H1 (cell line): ENCODE measurements around the gene TBCE. TPM values are rescaled to one million over a fixed set of nuclear protein-coding genes. Genes with fewer than 3 reads are reported as not detected.

Experiments
- CTCF ChIA-PET: fragments of 300-600 bp; sonication (Branson Sonifier 250); formaldehyde crosslinking; loops from one replicate; lab custom pipeline; 2021; ENCODE audit not compliant: partially characterized antibody; lab: Charles Lee
- POLR2A ChIA-PET: fragments of 300-600 bp; sonication (Branson Sonifier 250); formaldehyde crosslinking; loops from one replicate; lab custom pipeline; 2021; ENCODE audit warnings: inconsistent platforms; ENCODE audit not compliant: partially characterized antibody; lab: Charles Lee
- DNase-seq, 2 experiments: peaks; one replicate each; pipeline versions ENCODE4 v3.0.0 to v3.0.0-alpha.2; 2010 to 2022; ENCODE audit warnings: low spot score in 2 of 2, low read depth in 1 of 2, mixed read lengths in 1 of 2
- FAIRE-seq: peaks from 2 replicates; lab custom pipeline; 2011; peaks lifted over from hg19 to GRCh38; lab: Jason Lieb, UNC
- H2AFZ ChIP-seq: 2 replicates; pipeline ENCODE4 v1.8.1; 2012; ENCODE audit warnings: low read length, inconsistent platforms
- H2AK5ac ChIP-seq: 2 replicates; pipeline ENCODE4 v1.6.1; 2013; ENCODE audit warnings: low read depth, low read length
- H2BK120ac ChIP-seq: replicated peaks from 2 replicates; pipeline ENCODE3; 2013; ENCODE audit warnings: low read depth, low read length, inconsistent platforms
- H2BK12ac ChIP-seq: 2 replicates; pipeline ENCODE4 v1.6.1; 2013; ENCODE audit warnings: low read depth, low read length
- H2BK15ac ChIP-seq: 2 replicates; pipeline ENCODE4 v1.6.1; 2013; ENCODE audit warnings: low read length
- H2BK20ac ChIP-seq: 2 replicates; pipeline ENCODE4 v1.6.1; 2013; ENCODE audit warnings: low read length
- H2BK5ac ChIP-seq: 2 replicates; pipeline ENCODE4 v1.6.1; 2013; ENCODE audit warnings: low read depth, low read length
- H3K14ac ChIP-seq: 2 replicates; pipeline ENCODE4 v1.6.1; 2013; ENCODE audit warnings: inconsistent platforms; ENCODE audit not compliant: insufficient read length
- H3K18ac ChIP-seq: 2 replicates; pipeline ENCODE4 v1.6.1; 2013; ENCODE audit warnings: low read length; ENCODE audit errors: extremely low read depth
- H3K23ac ChIP-seq: 2 replicates; pipeline ENCODE4 v1.6.1; 2013; ENCODE audit warnings: inconsistent platforms; ENCODE audit not compliant: insufficient read length
- H3K23me2 ChIP-seq: 2 replicates; pipeline ENCODE4 v1.6.1; 2013; ENCODE audit warnings: low read depth, low read length
- H3K27ac ChIP-seq: 2 replicates; pipeline ENCODE4 v1.6.1; 2011; ENCODE audit warnings: low read depth, low read length, inconsistent platforms
- H3K27me3 ChIP-seq, 4 experiments: replicated peaks in 1 of 4; 1 replicate in 1 of 4; 2 replicates in 3 of 4; pipeline versions ENCODE4 v1.6.1 to v1.8.1; 2011 to 2013; ENCODE audit warnings: low read length in 3 of 4, mild to moderate bottlenecking in 3 of 4, inconsistent platforms in 2 of 4, mixed read lengths in 2 of 4, moderate library complexity in 1 of 4; ENCODE audit not compliant: control insufficient read depth in 3 of 4, insufficient read depth in 3 of 4; ENCODE audit errors: extremely low read depth in 1 of 4
- H3K36me3 ChIP-seq, 4 experiments: 2 replicates each; pipeline versions ENCODE4 v1.6.1 to v1.8.1; 2011 to 2013; ENCODE audit warnings: mild to moderate bottlenecking in 4 of 4, low read length in 3 of 4, moderate library complexity in 2 of 4, control low read depth in 1 of 4, inconsistent platforms in 1 of 4; ENCODE audit not compliant: insufficient read depth in 4 of 4, control insufficient read depth in 2 of 4
- H3K4ac ChIP-seq: replicated peaks from 2 replicates; pipeline ENCODE3; 2013; ENCODE audit warnings: low read length, low read depth, mixed read lengths, inconsistent platforms; ENCODE audit not compliant: insufficient read length
- H3K4me1 ChIP-seq, 4 experiments: replicated peaks in 1 of 4; 1 replicate in 1 of 4; 2 replicates in 3 of 4; pipeline versions ENCODE4 v1.6.1 to v1.8.1; 2011 to 2013; ENCODE audit warnings: low read length in 3 of 4, inconsistent platforms in 2 of 4, mixed read lengths in 1 of 4; ENCODE audit not compliant: insufficient read depth in 4 of 4, control insufficient read depth in 3 of 4
- H3K4me2 ChIP-seq, 2 experiments: 2 replicates each; pipeline versions ENCODE4 v1.6.1 to v1.8.1; 2011 to 2013; ENCODE audit warnings: low read depth in 2 of 2, low read length in 2 of 2, control low read depth in 1 of 2, inconsistent platforms in 1 of 2, mild to moderate bottlenecking in 1 of 2; ENCODE audit not compliant: insufficient read depth in 1 of 2
- H3K4me3 ChIP-seq, 4 experiments: fragments of 200-600, 300-600 bp in 1 of 4; sonication (generic), shearing (Covaris generic), sonication (Bioruptor Twin) in 1 of 4; 2 replicates each; pipeline versions ENCODE4 v1.5.1 to v1.8.1; 2011 to 2016; ENCODE audit warnings: low read length in 4 of 4, low read depth in 3 of 4, control low read depth in 2 of 4, inconsistent platforms in 2 of 4, mild to moderate bottlenecking in 2 of 4, mixed read lengths in 1 of 4, moderate library complexity in 1 of 4; ENCODE audit not compliant: insufficient read depth in 2 of 4; ENCODE audit errors: extremely low read depth in 1 of 4
- H3K56ac ChIP-seq: replicated peaks from 2 replicates; pipeline ENCODE3; 2013; ENCODE audit warnings: low read depth, mild to moderate bottlenecking, mixed read lengths, low read length, inconsistent platforms; ENCODE audit not compliant: insufficient read length
- H3K79me1 ChIP-seq: 2 replicates; pipeline ENCODE4 v1.6.1; 2013; ENCODE audit warnings: low read depth, low read length, control low read depth
- H3K79me2 ChIP-seq, 2 experiments: 2 replicates each; pipeline versions ENCODE4 v1.6.1 to v1.8.1; 2012 to 2013; ENCODE audit warnings: low read length in 2 of 2, mild to moderate bottlenecking in 2 of 2, inconsistent platforms in 1 of 2; ENCODE audit not compliant: insufficient read depth in 2 of 2, control insufficient read depth in 1 of 2
- H3K9ac ChIP-seq, 4 experiments: replicated peaks in 1 of 4; 1 replicate in 1 of 4; 2 replicates in 3 of 4; pipeline versions ENCODE4 v1.6.1 to v1.8.1; 2011 to 2013; ENCODE audit warnings: low read depth in 3 of 4, low read length in 3 of 4, control low read depth in 2 of 4, mild to moderate bottlenecking in 2 of 4, moderate library complexity in 2 of 4, inconsistent platforms in 1 of 4; ENCODE audit errors: extremely low read depth in 1 of 4
- H3K9me3 ChIP-seq, 2 experiments: 2 replicates each; pipeline versions ENCODE4 v1.6.1 to v1.8.1; 2012 to 2013; ENCODE audit warnings: mild to moderate bottlenecking in 2 of 2, moderate library complexity in 2 of 2, control low read depth in 1 of 2, inconsistent platforms in 1 of 2, low read depth in 1 of 2, low read length in 1 of 2, mixed read lengths in 1 of 2; ENCODE audit not compliant: insufficient read depth in 2 of 2
- H4K20me1 ChIP-seq, 2 experiments: replicated peaks in 1 of 2; 2 replicates each; pipeline versions ENCODE3 to v1.8.1; 2011 to 2013; ENCODE audit warnings: inconsistent platforms in 2 of 2, low read length in 2 of 2, mild to moderate bottlenecking in 1 of 2; ENCODE audit not compliant: insufficient read depth in 2 of 2, control insufficient read depth in 1 of 2
- H4K5ac ChIP-seq: 2 replicates; pipeline ENCODE4 v1.6.1; 2013; ENCODE audit warnings: low read length, low read depth, mixed read lengths, inconsistent platforms; ENCODE audit not compliant: insufficient read length
- H4K8ac ChIP-seq: 2 replicates; pipeline ENCODE4 v1.8.0; 2013; ENCODE audit warnings: mild to moderate bottlenecking, moderate library complexity, low read length, inconsistent platforms; ENCODE audit not compliant: insufficient read depth; ENCODE audit errors: extremely low read depth
- H4K91ac ChIP-seq: replicated peaks from 2 replicates; pipeline ENCODE3; 2013; ENCODE audit warnings: low read length, mixed read lengths, inconsistent platforms; ENCODE audit not compliant: insufficient read length
- BACH1 ChIP-seq: IDR thresholded peaks from 2 replicates; pipeline ENCODE4 v1.6.1; 2012; ENCODE audit warnings: low read length, improper control_type of control experiment
- HDAC6 ChIP-seq: IDR thresholded peaks from one replicate; pipeline ENCODE4 v1.7.1; 2012; ENCODE audit warnings: low read depth, mild to moderate bottlenecking, inconsistent platforms, low read length, moderate library complexity
- KDM5A ChIP-seq: fragments of 200-600 bp; IDR thresholded peaks from 2 replicates; pipeline ENCODE4 v1.7.1; 2012; ENCODE audit warnings: mild to moderate bottlenecking, low read length, inconsistent platforms, mixed read lengths
- NRF1 ChIP-seq: IDR thresholded peaks from 2 replicates; pipeline ENCODE4 v1.6.1; 2011; ENCODE audit warnings: mild to moderate bottlenecking, low read depth, low read length, improper control_type of control experiment
- WGBS, 2 experiments: shearing (Covaris generic) in 1 of 2; methylation state at CpG; one replicate each; pipeline versions ENCODE4 v1.1.6 to v1.1.7; 2013 to 2015; ENCODE audit warnings: low lambda C conversion rate in 2 of 2, mixed read lengths in 2 of 2, inconsistent platforms in 1 of 2, low coverage in 1 of 2, missing lambda C conversion rate in 1 of 2; ENCODE audit not compliant: insufficient replicate concordance in 2 of 2, insufficient coverage in 1 of 2, insufficient read length in 1 of 2; ENCODE audit errors: extremely low coverage in 1 of 2, missing lambda C conversion rate in 1 of 2; 5-methylcytosine and 5-hydroxymethylcytosine counted together
- polyA plus RNA-seq, 7 experiments: library from polyadenylated mRNA; depleted of rRNA in 3 of 7; stranded (reverse) in 5 of 7; unstranded in 2 of 7; fragments of >200 nt in 5 of 7; fragments of 200-250 nt in 2 of 7; gene quantifications; 1 replicate in 5 of 7; 2 replicates in 1 of 7; 4 replicates in 1 of 7; pipeline versions ENCODE4 v1.2.1 to v1.2.3, GENCODE V29; 2011 to 2013; ENCODE audit warnings: missing spikeins in 2 of 7, mixed read lengths in 2 of 7
- total RNA-seq: library from RNA; stranded (reverse); fragmentation: NEBNext Ultra II Directional; extraction: Animal tissue kit (Norgen Biotek cat#: 25700); gene quantifications from 2 replicates; pipeline ENCODE4 v1.2.1, GENCODE V29; 2021

TBCE gene
- total and polyA plus RNA-seq, 2 of the 8 experiments (the other 6 are each of a cell fraction or from before 2014, with no cell fraction given), result 22.7 to 42.9 TPM

- no peak overlapping the region for H4K8ac ChIP-seq
- H3K27me3 ChIP-seq, result no peaks in the 10 kb centered on the region
- no peaks in the 10 kb centered on the region for H3K4me1 ChIP-seq
- no peak overlapping the region for H2AK5ac ChIP-seq
- H2BK12ac ChIP-seq, result no peak overlapping the region
- no peak overlapping the region for H4K91ac ChIP-seq
- ChIA-PET CTCF (interaction anchor here (0.6 to 1.1 kb wide), 3 partner anchors 11 to 439 kb away, joined by 3 read pairs; no protein-coding TSS in a partner anchor), POLR2A (interaction anchor here (1.4 kb wide), 1 partner anchor 9 kb away, joined by 4 read pairs; no protein-coding TSS in a partner anchor)
- H2BK20ac ChIP-seq, result no peak overlapping the region
- no peak overlapping the region for H3K27ac ChIP-seq
- H3K56ac ChIP-seq, result no peak overlapping the region
- no peak overlapping the region for H3K4ac ChIP-seq
- H3K4me2 ChIP-seq, result no peak overlapping the region
- WGBS, 2 experiments, result 89% methylated on average over 9 of the region's 9 CpGs; no CpG with 5 or more reads in 1 of the 2 experiments
- H3K4me3 ChIP-seq, result no peak overlapping the region
- no peak overlapping the region for H3K14ac ChIP-seq
- H2BK120ac ChIP-seq, result no peak overlapping the region
- H3K36me3 ChIP-seq, result peaks cover 7 to 54% (median 41%) of the 10 kb centered on the region in 4 experiments
- H3K23me2 ChIP-seq, result no peaks in the 10 kb centered on the region
- H2BK5ac ChIP-seq, result no peak overlapping the region
- no peaks in the 10 kb centered on the region for H3K79me1 ChIP-seq
- peak in 1 of 2 experiments; percentile 16 for DNase-seq
- H2BK15ac ChIP-seq, result no peak overlapping the region
- no peak overlapping the region for H3K18ac ChIP-seq
- H3K9me3 ChIP-seq, result no peaks in the 10 kb centered on the region
- no peak overlapping the region for H4K5ac ChIP-seq
- H3K23ac ChIP-seq, result no peak overlapping the region
- no peaks in the 10 kb centered on the region for H3K79me2 ChIP-seq
- FAIRE-seq, result no peak
- no peak overlapping the region for H2AFZ ChIP-seq
- H3K9ac ChIP-seq, result no peak overlapping the region
- H4K20me1 ChIP-seq, result no peaks in the 10 kb centered on the region
- TF ChIP-seq NRF1 (no peak), HDAC6 (no peak), KDM5A (no peak), BACH1 (no peak)
Measured at GRCh38 chr1:235442788-235443429, 75.7 kb downstream of the TBCE start.
